Muscle of back (tissue), 11 donors: Measurements from ENCODE around the gene FYN. TPM values are rescaled to one million over a fixed set of nuclear protein-coding genes. Genes with fewer than 3 reads are reported as not detected.

ENCODE experiments used
- DNase-seq, 3 donors: peaks; one replicate each; pipeline versions ENCODE4 v3.0.0 to v3.0.0-alpha.2; 2013
- polyA plus RNA-seq, 10 donors: library from polyadenylated mRNA; unstranded; fragments of 120-200 nt; gene quantifications; one replicate each; pipeline ENCODE4 v1.2.1, GENCODE V29; 2013; ENCODE audit not compliant: insufficient read length in 10 of 10

The FYN gene
- polyA plus RNA-seq, 10 donors: 119 to 184 (median 154) TPM

DNA sequence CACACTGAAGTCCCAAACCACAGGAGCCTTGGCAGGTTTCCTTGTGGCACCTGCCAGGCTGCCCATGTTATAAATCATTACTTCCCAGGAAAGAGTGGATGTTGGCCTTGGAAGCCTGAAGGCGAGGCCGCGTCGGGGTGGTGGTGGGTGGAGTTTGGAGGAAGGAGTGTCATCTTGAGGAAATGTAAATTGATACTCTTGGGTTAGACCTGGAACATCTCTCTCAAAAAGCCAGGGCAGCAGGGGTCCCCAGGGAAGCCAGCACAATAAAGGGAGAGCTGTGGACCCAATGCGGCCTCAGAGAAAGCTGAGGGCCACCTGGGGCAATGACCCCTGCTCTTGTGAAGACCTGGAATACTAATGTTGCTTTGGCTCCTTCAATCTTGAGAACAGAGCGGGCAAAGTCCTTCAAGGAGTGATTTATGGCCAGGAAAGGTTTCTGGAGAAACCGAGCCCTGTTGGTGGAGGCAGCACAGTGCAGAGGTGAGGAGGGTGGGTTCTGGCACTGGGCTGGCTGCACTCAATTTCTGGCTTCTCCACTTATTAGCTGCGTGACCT is 241.3 kb downstream of the FYN start:
- DNase-seq: no peak

DNA sequence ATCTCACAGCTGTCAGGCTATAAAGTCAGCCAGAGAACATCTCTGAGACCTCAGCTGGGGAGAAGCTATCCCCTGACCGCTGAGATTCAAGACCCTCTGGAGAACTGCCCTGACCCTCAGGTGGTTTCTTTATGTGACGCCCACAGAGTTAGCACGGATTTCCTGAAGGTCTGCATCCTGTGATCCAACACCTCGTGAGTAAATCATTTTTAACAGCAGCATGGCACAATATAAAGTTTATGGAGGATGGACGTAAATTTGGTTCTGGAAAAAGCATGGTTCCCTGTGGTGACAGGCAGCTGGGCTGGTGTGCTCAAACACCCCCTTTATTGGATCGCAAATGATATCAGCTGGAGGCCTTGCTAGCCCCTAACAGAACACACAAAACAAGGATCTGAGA is 242.2 kb downstream of the FYN start:
- no peak for DNase-seq

DNA sequence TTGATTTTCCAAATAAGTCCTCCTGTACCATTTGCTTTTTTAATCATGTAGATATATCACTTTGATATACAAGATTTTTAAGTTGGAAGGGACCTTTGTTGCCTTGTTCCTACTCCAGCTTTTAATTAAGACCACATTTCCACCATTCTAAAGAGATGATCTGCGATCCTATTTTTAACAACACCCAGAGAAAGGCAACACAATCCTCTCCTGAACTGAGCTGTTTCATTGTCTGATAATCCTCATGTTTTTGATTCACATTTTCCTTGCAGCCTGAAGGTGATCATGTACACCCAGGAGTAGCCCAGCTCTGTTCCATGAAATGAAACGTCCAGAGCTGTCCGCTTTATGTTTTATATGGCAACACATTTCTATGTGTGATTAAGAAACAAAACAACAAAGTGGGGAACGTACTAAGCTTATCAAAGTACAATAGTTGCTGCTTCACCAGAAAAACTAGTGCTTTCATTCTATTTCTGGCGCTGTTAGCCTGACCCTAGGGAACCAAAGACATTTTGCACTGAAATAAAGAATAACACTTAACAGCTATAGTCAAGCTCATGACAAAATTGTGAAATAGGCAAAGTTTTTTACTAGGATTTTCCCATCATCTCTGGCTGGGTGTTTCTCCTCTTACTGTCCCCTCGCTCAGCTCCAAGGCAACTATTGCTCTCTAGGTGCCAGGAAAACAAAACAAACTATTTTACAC is 245.0 kb downstream of the FYN start:
- peak; percentile 62 to 85 (median 63) for DNase-seq

DNA sequence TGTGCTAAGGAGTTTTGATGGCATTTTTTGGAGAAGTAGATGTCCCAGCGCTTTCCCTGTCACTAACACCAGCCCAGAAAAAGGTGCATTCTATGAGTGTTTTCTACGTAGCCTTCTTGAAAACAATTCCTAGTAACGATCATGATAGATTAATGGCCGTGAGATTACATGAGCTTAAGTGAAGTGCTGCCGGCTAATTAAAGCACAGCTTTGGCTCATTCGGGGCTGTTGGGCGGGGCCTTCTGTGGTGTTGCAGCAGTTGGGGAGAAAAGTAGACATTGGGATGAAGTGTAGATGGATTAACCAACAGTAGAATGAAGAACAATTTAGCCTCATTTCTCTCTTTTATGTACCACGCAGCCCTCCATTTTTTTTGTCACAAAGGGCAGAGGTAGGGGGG is 246.8 kb downstream of the FYN start:
- DNase-seq: no peak

DNA sequence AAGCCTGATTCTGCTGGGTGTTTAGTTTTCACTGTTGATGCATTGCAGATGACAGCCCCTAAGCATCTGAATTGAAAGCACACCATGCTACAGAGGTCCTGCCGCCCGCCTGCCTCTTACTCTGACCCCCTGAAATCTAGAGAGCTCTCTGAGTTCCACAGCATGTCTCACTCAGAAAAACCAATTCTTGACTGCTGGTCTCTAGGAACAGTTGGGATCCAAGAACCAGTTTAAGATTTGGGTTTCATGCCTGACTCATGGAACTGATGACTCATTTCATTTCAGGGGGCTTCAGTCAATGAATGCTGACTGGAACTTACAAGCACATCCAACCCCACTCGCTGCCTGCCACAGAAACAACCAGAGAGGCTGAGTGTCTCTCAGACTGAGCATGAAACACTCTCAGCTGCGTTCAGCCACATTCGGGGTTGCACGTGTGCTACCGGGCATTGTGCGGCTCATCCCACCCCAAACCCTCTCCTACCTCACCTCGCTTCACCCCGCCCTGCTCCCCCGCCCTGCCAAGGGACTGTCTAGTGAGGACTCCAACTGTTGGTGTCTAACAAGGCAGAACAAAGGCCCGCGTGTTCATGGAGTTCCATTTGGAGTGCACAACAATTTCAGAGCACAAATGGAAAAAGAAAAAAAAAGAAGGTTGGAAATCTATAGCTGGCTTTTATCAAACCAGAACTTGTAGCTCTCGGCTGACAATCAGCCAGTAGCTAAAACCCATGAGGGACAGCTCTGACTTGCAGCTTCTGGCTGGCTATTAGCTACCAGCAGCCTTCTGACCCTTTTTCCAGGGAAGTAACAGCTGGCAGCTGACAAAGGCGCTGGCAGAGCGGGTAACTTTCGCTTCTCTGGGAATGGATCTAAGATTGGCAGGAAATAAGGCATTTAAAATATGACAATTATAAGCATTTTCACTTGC is 247.5 kb downstream of the FYN start:
- peak; percentile 77 to 90 (median 89) for DNase-seq

DNA sequence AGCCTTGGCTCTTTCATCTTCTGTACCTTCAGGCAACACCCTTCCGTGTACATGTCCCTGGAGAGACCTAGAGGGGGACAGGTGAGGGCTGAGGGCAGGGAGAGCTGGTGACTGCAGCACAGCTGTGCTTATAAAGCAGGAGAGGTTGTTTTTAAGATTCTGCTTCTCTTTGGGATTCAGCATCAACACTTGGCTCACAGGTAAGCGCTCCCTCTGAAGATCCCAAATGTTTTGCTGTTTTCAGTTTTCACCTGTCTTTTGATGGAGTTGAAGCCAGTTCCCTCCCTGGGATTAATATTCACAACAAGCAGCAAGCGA is 248.2 kb downstream of the FYN start:
- no peak for DNase-seq

DNA sequence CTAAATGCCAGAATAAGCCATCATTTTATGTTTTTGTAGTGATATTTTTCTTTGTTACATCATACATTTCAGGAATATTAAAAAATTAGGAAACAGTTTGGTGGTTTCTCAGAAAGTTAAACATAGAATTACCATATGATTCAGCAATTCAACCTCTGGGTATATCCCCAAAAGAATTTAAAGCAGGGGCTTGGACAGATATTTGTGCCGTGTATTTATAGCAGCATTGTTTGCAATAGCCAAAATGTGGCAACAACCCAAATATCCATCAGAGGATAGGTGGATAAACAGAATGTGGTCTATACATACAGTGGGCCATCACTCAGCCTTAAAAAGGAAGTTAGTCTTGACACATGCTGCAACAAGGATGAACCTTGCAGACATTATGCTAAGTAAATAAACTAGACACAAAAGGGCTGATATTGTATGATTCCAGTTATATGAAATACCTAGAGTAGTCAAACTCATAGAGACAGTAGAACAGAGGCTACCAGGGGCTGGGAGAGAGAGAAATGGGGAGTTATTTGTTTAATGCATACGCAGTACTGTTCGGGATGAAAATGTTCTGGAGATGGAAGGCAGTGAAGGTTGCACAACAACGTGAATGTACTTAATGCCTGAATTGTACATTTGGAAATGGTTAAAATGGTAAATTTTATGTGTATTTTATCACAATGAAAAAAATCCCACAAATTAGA is 248.7 kb downstream of the FYN start:
- peak in 1 of 3 donors; percentile 49 for DNase-seq

DNA sequence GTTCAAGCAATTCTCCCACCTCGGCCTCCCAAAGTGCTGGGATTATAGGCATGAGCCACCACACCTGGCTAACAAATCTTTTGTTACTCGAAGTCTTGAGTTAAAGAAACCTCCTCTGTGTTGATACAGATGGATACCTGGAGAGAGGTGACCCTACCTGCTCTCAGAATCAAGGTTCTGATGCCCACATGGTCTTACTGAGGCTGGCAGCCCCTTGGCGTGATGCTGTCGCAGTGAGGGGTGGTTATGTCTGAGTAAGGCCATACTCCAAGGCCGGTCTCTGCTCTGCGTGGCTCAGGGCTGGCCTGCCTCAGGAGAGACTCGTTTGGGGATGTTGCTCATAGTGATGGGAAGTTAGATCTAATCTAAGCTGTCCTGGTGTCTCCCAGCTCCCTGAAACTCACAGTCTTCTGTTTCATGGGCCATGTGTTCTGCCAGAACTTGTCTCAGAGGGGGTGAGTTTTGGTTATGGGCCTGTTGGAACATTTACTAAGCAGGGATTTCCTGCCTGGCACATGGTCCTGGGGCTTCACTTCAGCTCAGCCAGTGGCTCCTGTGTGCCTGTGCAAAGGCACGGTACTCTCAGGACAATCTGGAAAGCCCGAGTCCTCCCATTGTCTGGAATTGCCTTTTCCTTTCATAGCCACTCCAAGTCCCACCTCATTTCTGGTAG is 250.1 kb downstream of the FYN start:
- no peak for DNase-seq

DNA sequence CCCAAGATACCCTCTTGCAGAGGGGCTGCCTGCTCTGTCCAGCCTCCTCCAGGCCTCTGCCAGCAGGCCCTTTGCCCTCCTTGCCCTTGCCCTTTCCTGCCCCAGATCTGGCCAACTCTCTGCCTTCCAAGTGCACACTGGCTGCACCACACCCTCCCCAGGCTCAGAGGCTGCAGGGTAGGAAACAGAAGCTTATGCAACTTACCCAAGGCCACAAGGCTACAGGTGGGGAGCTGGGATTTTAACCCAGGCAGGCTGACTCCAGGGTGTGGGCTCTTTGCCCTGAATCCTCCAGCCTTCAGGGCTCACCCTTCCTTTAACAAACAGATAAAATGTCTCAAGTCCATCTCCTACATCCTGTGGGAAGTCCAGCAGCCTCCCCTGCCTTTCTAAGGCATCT is 253.1 kb downstream of the FYN start:
- DNase-seq: no peak

DNA sequence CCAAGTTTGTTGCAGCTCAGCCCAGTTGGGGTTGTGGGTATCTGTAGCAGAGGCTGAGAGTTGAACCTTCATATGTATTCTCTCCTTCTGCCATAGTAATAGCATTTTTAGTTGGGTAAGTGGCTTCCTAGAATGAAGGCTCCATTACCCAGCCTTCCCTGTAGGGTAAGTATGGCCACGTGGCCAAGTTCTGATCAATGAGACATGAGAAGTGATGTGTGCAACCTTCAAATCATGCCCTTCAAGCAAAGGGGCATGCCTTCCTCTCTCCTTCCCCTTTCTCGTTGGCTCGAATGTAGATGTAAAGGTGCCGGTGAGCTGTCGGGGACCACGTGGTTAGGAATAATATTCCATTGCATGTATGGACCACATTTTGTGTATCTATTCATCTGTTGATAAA is 254.8 kb downstream of the FYN start:
- DNase-seq: no peak

DNA sequence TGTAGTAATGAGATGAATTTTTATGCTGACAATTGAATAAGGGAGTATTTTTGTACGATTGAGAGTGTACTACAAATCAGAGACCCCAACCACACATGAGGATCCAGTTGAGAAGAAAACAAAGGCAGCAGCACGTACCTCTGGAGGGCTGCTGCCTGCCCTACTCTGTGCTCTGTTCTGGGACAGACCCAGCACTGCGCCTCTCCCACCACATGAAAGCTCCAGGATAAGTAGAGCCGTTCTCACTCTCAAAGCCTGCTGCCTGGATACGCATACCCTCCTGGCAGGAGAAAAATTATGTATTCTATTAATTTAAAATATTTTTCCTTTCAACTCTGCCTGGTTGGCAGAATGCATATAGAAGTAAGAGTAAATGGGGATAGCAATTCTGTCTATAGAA is 256.1 kb downstream of the FYN start:
- no peak for DNase-seq

DNA sequence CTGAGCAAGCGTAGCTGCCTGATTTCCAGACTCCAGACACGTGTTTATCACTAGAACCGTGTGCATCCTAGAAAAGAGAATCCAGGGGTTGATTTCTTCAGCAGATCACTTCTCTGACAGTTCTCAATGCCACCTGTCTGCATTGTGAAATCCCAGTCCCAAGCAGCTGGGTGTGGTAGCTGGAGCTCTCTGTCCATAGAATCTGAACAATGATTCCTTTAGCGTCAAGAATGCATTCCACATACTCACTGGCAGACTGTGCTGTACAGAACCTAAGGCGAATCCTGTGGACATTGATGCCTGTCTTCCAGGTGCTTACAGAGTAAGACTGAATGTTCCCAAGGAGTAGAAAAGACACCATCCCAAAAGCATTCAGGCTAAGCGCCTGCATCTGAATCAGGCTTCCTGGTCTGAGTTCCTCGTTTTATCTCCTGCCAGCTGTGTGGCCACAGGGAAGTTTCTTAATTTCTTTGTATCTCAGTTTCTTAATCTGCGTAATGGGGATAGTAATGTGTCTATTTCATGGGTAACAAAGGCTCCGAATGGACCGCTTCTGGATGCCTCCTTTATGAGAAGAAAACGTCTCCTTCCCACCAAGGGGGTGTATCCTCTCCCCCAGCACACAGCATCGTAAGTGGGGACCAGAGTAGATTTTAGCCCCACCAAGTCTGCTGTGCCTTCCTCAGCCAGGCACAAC is 257.2 kb downstream of the FYN start:
- no peak for DNase-seq

DNA sequence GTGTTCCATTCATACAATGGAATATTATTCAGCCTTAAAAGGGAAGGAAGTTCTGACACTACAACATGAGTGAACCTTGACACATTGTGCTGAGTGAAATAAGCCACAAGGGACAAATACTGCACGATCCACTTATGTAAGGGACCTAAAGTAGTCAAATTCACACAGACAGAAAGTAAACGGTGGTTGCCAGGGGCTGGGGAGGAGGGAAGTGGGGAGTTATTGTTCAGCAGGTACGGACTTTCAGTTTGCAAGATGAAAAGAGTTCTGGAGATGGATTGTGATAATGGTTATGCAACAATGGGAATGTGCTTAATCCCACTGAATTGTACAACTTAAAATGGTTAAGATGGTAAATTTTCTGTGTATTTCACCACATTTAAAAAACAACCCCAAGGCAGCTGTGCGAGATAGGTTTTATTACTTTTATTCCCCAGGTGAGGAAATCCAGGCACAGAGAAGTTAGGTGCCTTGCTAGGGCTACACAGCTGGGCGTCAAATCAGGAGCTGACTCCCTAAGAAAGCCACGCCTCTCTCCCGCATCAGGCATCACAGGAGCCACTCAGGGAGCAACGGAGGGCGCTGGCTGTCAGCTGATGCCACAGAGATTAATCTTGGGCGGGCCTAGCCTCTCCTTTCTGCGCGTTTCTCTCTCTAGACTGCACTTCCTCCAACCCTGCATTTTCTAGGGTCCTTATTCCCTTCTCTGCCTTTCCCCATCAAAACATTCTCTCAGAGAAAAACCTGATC is 258.2 kb downstream of the FYN start:
- DNase-seq: no peak

DNA sequence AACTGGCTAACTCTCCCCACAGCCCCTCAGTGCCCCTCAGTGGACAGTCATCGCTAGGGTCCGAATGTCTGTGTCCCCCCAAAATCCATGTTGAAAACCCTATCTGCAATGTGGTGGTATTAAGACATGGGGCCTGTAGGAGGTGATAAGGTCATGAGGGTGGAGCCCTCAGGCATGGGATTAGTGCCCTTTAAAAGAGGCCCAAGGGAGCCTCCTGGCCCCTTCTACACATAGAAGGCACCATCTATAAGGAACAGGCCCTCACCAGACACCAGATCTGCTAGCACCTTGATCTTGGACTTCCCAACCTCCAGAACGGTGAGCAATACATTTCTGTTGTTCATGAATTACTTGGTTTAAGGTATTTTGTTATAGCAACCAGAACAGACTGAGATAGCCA is 260.9 kb downstream of the FYN start:
- DNase-seq: no peak

DNA sequence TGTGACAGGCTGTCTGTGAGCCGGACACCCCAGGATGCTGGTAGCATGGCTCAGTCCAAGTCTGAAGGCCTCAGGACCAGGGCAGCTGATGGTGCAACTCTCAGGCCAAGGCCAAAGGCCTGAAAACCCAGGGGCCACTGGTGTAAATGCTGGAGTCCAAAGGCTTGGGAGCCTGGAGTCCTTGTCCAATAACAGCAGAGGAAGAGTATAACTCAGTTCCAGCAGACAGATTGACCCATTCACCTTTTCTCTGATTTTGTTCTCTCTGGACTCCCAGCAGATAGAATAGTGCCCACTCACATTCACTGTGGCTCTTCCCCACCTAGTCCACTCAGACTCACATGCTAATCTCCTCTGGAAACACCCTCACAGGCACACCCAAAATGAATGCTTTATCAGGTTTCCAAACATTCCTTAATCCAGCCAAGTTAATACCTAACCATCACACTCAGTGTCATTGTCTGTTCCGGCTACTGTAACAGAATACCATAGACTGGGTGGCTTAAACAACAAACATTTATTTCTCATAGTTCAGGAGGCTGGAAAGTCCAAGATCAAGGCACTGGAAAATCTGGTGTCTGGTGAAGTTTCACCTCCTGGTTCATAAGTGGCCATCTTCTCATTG is 262.6 kb downstream of the FYN start:
- no peak for DNase-seq
